Tibial artery (tissue), 4 donors: Measurements from ENCODE around the gene PRR5.
A peak's percentile ranks its signal among the peaks of the same experiment; 100 is the strongest.
"Not testable (repeated sequence)": the region's sequence is repeated elsewhere in the genome, so short reads cannot be mapped to it uniquely, and the experiment has no call there.

Experiments
- DNase-seq, 2 donors: peaks; one replicate each; pipeline ENCODE4 v3.0.0-alpha.2; 2019
- H3K27ac ChIP-seq, 2 donors: fragments of 200-600 bp; sonication (generic) in 1 of 2; 1 replicate in 1 of 2; 2 replicates in 1 of 2; pipeline ENCODE4 v1.5.1; 2018 to 2019; ENCODE audit warnings: mild to moderate bottlenecking in 1 of 2
- H3K27me3 ChIP-seq, 2 donors: fragments of 200-600 bp; sonication (generic) in 1 of 2; one replicate each; pipeline versions ENCODE4 v1.5.1 to v1.6.0; 2016 to 2019
- H3K36me3 ChIP-seq, 3 donors: fragments of 200-600 bp; sonication (generic) in 2 of 3; one replicate each; pipeline ENCODE4 v1.5.1; 2016 to 2019; ENCODE audit warnings: mild to moderate bottlenecking in 2 of 3
- H3K4me1 ChIP-seq, 4 donors: fragments of 200-600 bp; sonication (generic) in 2 of 4; 1 replicate in 3 of 4; 2 replicates in 1 of 4; pipeline ENCODE4 v1.5.1; 2016 to 2019
- H3K4me3 ChIP-seq, 2 donors: fragments of 200-600 bp; sonication (generic) in 1 of 2; 1 replicate in 1 of 2; 2 replicates in 1 of 2; pipeline ENCODE4 v1.5.1; 2018 to 2019; ENCODE audit warnings: mild to moderate bottlenecking in 2 of 2
- H3K9me3 ChIP-seq, 3 donors: fragments of 200-600 bp; sonication (generic) in 1 of 3; one replicate each; pipeline ENCODE4 v1.5.1; 2016 to 2019
- intact Hi-C: fragments of 100-400 bp; cut with DNase I; formaldehyde crosslinking; loops from one replicate; pipeline ENCODE4 v1.15.0; 2023; ENCODE audit warnings: low total_unique reads
- TF ChIP-seq, protein P1 (sequence below), 2 experiments: fragments of 200-600 bp in 1 of 2; fragments of 450-650 bp in 1 of 2; IDR thresholded peaks; one replicate each; pipeline ENCODE4 v1.5.1; 2017 to 2019; ENCODE audit warnings: antibody characterized with exemption in 2 of 2, mild to moderate bottlenecking in 1 of 2, moderate library complexity in 1 of 2

PRR5 gene

DNA sequence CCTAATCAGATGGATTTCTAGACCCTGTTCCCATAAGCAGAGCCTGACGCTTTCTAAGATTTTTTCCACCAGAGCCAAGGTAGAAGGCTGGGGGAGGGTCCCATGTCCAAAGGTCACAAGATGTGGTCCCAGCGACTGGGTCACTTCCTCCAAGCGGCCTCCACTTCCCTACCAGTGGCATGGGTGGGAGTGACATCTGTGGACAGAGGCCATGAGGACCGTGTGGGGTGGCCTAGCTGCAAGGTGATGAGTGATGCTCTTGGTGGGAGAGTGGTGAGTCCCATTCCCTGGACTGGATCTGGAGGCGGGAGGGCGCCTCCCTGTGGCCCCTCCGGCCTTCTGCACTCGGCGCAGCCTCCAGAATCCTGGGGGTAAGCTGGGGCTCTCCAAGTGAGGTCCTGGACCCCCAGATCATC lies 32.4 kb upstream of the PRR5 start:
- Histone ChIP-seq H3K4me3 (peak overlapping the region; percentile 44 to 54), H3K27ac (no peak overlapping the region), H3K4me1 (peaks cover 0 to 12% (median 6%) of the 10 kb centered on the region in 4 donors), H3K27me3 (peaks cover 0 to 59% of the 10 kb centered on the region in 2 donors), H3K36me3 (no peaks in the 10 kb centered on the region), H3K9me3 (no peaks in the 10 kb centered on the region)
- no peak for DNase-seq
- TF ChIP-seq, protein P1, sequence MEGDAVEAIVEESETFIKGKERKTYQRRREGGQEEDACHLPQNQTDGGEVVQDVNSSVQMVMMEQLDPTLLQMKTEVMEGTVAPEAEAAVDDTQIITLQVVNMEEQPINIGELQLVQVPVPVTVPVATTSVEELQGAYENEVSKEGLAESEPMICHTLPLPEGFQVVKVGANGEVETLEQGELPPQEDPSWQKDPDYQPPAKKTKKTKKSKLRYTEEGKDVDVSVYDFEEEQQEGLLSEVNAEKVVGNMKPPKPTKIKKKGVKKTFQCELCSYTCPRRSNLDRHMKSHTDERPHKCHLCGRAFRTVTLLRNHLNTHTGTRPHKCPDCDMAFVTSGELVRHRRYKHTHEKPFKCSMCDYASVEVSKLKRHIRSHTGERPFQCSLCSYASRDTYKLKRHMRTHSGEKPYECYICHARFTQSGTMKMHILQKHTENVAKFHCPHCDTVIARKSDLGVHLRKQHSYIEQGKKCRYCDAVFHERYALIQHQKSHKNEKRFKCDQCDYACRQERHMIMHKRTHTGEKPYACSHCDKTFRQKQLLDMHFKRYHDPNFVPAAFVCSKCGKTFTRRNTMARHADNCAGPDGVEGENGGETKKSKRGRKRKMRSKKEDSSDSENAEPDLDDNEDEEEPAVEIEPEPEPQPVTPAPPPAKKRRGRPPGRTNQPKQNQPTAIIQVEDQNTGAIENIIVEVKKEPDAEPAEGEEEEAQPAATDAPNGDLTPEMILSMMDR (IDR thresholded peaks at IDR 0.05), result no peak
- intact Hi-C loops, result no loop called here

GRCh38 chr22:44670220-44670988 lies 31.6 kb upstream of the PRR5 start:
- H3K4me1 ChIP-seq, result peaks cover 0 to 12% (median 6%) of the 10 kb centered on the region in 4 donors
- TF ChIP-seq, protein P1 (IDR thresholded peaks at IDR 0.05), result no peak
- no peak for DNase-seq
- H3K4me3 ChIP-seq, result no peak overlapping the region
- H3K9me3 ChIP-seq, result no peaks in the 10 kb centered on the region
- intact Hi-C loops, result no loop called here
- H3K27me3 ChIP-seq, result peaks cover 0 to 51% of the 10 kb centered on the region in 2 donors
- no peak overlapping the region for H3K27ac ChIP-seq
- no peaks in the 10 kb centered on the region for H3K36me3 ChIP-seq

- Histone ChIP-seq H3K27ac (no peak overlapping the region), H3K9me3 (no peaks in the 10 kb centered on the region), H3K4me3 (no peak overlapping the region), H3K4me1 (peaks cover 0 to 12% (median 6%) of the 10 kb centered on the region in 4 donors), H3K27me3 (peaks cover 0 to 53% of the 10 kb centered on the region in 2 donors), H3K36me3 (no peaks in the 10 kb centered on the region)
- intact Hi-C loops, result no loop called here
- TF ChIP-seq, protein P1 (IDR thresholded peaks at IDR 0.05), result no peak
- DNase-seq, result no peak
Observed at GRCh38 chr22:44671742-44672141, 30.3 kb upstream of the PRR5 start.

DNA sequence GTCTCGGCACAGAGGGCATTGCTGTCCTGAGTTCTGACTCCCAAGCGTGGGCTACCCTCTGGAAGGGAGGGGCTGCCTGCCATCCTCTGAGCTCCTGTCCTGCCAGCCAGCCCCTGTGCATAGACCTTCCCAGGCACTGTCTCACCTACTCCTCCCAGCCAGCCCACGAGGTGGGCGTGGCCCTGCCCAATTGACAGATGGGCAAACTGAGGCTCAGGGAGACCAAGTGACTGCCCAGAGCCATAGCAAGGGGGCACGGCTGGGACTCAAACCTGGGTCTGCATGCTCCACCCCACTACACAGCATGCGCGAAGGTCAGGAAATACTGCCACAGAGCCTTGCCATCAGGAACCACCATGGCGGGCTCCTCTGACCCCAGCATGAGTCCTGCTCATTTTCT lies 29.4 kb upstream of the PRR5 start:
- no peak for DNase-seq
- no peak overlapping the region for H3K27ac ChIP-seq

DNA sequence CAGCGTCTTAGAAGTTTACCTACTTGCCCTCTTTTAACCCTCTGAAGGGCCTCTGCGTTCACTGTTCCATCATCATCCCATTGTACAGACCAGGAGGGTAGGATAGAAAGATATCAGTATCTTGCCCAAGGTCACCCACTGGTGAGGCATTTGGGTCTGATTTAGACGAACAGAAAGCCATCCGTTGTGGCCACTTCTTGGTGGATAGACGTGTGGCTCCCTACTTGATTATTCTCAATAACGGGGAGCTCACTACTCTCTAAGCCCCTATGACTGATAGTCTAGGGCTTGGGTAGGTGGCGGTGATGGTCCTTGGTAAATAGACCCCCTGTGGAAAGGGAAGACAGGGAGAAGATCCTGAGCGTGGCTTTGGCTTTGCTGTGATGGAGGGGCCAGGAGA lies 28.6 kb upstream of the PRR5 start:
- Histone ChIP-seq H3K9me3 (no peaks in the 10 kb centered on the region), H3K27me3 (peaks cover 0 to 49% of the 10 kb centered on the region in 2 donors), H3K27ac (no peak overlapping the region), H3K4me3 (no peak overlapping the region), H3K36me3 (no peaks in the 10 kb centered on the region), H3K4me1 (peaks cover 0 to 12% (median 6%) of the 10 kb centered on the region in 4 donors)
- no peak for DNase-seq
- intact Hi-C loops, result no loop called here
- TF ChIP-seq, protein P1 (IDR thresholded peaks at IDR 0.05), result no peak

More for the DNA sequence above, 29.4 kb upstream of the PRR5 start:
- no peaks in the 10 kb centered on the region for H3K9me3 ChIP-seq
- H3K27me3 ChIP-seq, result peaks cover 0 to 56% of the 10 kb centered on the region in 2 donors
- H3K4me1 ChIP-seq, result peaks cover 0 to 12% (median 6%) of the 10 kb centered on the region in 4 donors
- intact Hi-C loops, result no loop called here
- H3K4me3 ChIP-seq, result no peak overlapping the region
- TF ChIP-seq, protein P1 (IDR thresholded peaks at IDR 0.05), result no peak
- no peaks in the 10 kb centered on the region for H3K36me3 ChIP-seq

DNA sequence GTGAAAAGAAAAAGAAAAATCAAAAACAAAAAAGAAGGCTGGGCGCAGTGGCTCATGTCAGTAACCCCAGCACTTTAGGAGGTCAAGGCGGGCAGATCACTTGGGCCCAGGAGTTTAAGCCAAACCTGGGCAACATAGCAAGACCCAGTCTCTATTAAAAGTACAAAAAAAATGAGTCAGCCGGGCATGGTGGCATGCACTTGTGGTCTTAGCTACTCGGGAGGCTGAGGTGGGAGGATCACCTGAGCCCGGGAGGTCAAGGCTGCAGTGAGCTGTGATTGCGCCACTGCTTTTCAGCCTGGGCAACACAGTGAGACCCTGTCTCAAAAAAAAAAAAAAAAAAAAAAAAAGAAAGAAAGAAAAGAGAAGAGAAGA lies 26.0 kb upstream of the PRR5 start:
- intact Hi-C loops, H3K27ac ChIP-seq: not testable (repeated sequence)

More for the DNA sequence above, 26.0 kb upstream of the PRR5 start:
- not testable (repeated sequence) for DNase-seq, H3K9me3 ChIP-seq, H3K36me3 ChIP-seq, H3K4me1 ChIP-seq, H3K4me3 ChIP-seq
- H3K27me3 ChIP-seq, result peaks cover 0 to 36% of the 10 kb centered on the region in 2 donors
